Osteocyte (in vitro differentiated cells): ENCODE results near the gene ZNF609. TPM values are rescaled to one million over a fixed set of nuclear protein-coding genes. Genes with fewer than 3 reads are reported as not detected.
A peak's percentile ranks its signal among the peaks of the same experiment; 100 is the strongest.

Experiments
- DNase-seq: peaks from one replicate; pipeline ENCODE4 v3.0.0; 2021; ENCODE audit warnings: mixed read lengths; ENCODE audit not compliant: unreplicated experiment; ENCODE audit errors: extremely low spot score
- H3K27ac Mint-ChIP-seq: one replicate; pipeline ENCODE4 v1.8.0; 2021; ENCODE audit warnings: mild to moderate bottlenecking, mixed read lengths; ENCODE audit not compliant: unreplicated experiment
- H3K27me3 Mint-ChIP-seq: one replicate; pipeline ENCODE4 v1.8.0; 2021; ENCODE audit warnings: mixed read lengths; ENCODE audit not compliant: unreplicated experiment
- H3K36me3 Mint-ChIP-seq: one replicate; pipeline ENCODE4 v1.8.0; 2021; ENCODE audit warnings: mixed read lengths; ENCODE audit not compliant: unreplicated experiment
- H3K4me1 Mint-ChIP-seq: one replicate; pipeline ENCODE4 v1.8.0; 2021; ENCODE audit warnings: mixed read lengths; ENCODE audit not compliant: unreplicated experiment
- H3K4me3 Mint-ChIP-seq: one replicate; pipeline ENCODE4 v1.8.0; 2021; ENCODE audit warnings: mild to moderate bottlenecking, moderate library complexity, mixed read lengths; ENCODE audit not compliant: unreplicated experiment
- H3K9me3 Mint-ChIP-seq: one replicate; pipeline ENCODE4 v1.8.0; 2021; ENCODE audit warnings: mixed read lengths; ENCODE audit not compliant: unreplicated experiment
- total RNA-seq: library from RNA; stranded (reverse); gene quantifications from 2 replicates; pipeline ENCODE4 v1.2.1, GENCODE V29; 2021
- TF ChIP-seq, protein P1 (sequence below): fragments of 200-600 bp; sonication (generic); IDR thresholded peaks from 2 replicates; pipeline ENCODE4 v1.5.0; 2021; ENCODE audit warnings: antibody characterized with exemption, mild to moderate bottlenecking, moderate library complexity

ZNF609 gene
- total RNA-seq, 1 donor from 2014 or later = 31.7 TPM

DNA sequence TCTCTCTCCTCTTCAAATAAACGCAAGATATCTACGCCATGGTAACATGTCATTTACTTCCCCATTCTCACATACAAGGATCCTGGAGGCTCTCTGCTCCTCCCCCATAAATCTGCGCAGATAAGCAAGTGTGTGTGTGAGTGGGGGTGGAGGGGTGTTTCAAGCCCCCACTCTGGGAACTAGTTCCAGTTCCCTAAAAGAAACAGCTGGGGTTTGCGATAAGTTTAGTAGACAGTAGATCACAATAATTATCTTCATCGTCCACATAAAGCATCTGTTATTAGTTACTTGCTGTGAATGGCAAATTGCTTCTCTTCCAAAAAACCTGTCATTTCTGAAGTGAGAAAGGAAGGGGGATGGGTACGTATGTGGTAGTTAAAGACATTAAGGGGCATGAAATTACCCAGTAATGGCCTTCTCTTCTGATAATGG is 235.2 kb downstream of the ZNF609 start:
- DNase-seq = no peak
- H3K36me3 Mint-ChIP-seq = peaks cover 4% of the 10 kb centered on the region
- TF ChIP-seq, protein P1, sequence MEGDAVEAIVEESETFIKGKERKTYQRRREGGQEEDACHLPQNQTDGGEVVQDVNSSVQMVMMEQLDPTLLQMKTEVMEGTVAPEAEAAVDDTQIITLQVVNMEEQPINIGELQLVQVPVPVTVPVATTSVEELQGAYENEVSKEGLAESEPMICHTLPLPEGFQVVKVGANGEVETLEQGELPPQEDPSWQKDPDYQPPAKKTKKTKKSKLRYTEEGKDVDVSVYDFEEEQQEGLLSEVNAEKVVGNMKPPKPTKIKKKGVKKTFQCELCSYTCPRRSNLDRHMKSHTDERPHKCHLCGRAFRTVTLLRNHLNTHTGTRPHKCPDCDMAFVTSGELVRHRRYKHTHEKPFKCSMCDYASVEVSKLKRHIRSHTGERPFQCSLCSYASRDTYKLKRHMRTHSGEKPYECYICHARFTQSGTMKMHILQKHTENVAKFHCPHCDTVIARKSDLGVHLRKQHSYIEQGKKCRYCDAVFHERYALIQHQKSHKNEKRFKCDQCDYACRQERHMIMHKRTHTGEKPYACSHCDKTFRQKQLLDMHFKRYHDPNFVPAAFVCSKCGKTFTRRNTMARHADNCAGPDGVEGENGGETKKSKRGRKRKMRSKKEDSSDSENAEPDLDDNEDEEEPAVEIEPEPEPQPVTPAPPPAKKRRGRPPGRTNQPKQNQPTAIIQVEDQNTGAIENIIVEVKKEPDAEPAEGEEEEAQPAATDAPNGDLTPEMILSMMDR = no peak
- H3K9me3 Mint-ChIP-seq = no peaks in the 10 kb centered on the region
- no peaks in the 10 kb centered on the region for H3K27me3 Mint-ChIP-seq
- no peak overlapping the region for H3K27ac Mint-ChIP-seq
- no peak overlapping the region for H3K4me3 Mint-ChIP-seq
- peaks cover 44% of the 10 kb centered on the region for H3K4me1 Mint-ChIP-seq

GRCh38 chr15:64696481-64696880 is 236.1 kb downstream of the ZNF609 start:
- Mint-ChIP-seq H3K4me3 (no peak overlapping the region), H3K9me3 (no peaks in the 10 kb centered on the region), H3K4me1 (peaks cover 53% of the 10 kb centered on the region), H3K36me3 (peaks cover 4% of the 10 kb centered on the region), H3K27ac (no peak overlapping the region), H3K27me3 (no peaks in the 10 kb centered on the region)
- TF ChIP-seq, protein P1 = no peak
- no peak for DNase-seq

DNA sequence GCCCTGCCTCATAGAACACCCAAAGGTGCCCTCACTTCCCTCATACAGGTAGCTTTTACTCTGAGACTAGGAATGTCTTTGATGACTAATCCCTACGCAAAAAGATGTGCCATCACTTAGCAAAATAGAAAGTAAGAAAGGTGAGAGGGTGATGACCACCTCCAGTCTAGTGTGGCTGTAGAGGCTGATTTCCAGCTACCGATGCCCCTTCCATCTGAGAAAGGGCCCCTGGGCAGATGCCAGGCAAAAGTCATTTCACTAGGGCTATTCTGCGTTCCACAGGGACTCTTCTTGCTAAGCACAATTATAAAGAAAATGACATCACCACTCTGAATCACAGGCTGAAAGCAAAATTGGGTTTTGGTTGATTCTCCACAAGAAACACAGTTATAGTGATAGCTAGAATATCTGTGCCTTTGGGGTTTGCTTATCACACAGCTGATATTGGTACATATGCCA is 237.6 kb downstream of the ZNF609 start:
- H3K27ac Mint-ChIP-seq = peak overlapping the region; percentile 82
- H3K36me3 Mint-ChIP-seq = peaks cover 4% of the 10 kb centered on the region
- H3K4me3 Mint-ChIP-seq = no peak overlapping the region
- no peaks in the 10 kb centered on the region for H3K9me3 Mint-ChIP-seq
- TF ChIP-seq, protein P1 = no peak
- H3K4me1 Mint-ChIP-seq = peaks cover 61% of the 10 kb centered on the region
- no peak for DNase-seq
- no peaks in the 10 kb centered on the region for H3K27me3 Mint-ChIP-seq

DNA sequence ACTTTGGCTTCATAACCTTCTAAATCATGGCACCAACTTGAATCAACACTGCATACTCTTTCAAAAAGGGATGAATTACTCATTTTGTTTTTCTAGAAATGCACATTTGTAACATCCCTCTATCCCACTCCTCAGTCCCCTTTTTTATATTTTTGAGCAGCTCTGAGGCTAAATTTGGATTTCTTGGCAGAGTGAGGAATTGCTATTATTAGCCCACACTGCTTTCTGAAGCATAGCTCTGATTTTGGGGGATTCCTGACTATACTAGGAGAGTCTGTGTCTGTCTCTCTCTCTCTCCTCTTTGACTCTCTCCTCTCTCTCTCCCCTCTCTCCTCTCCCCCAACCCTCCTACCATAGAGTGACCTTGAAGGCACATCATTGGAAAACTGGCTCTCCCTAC is 238.4 kb downstream of the ZNF609 start:
- Mint-ChIP-seq H3K27ac (peak overlapping the region; percentile 82), H3K4me1 (peaks cover 67% of the 10 kb centered on the region), H3K27me3 (no peaks in the 10 kb centered on the region), H3K4me3 (peak overlapping the region; percentile 35), H3K36me3 (peaks cover 4% of the 10 kb centered on the region), H3K9me3 (no peaks in the 10 kb centered on the region)
- TF ChIP-seq, protein P1 = no peak
- DNase-seq = no peak

DNA sequence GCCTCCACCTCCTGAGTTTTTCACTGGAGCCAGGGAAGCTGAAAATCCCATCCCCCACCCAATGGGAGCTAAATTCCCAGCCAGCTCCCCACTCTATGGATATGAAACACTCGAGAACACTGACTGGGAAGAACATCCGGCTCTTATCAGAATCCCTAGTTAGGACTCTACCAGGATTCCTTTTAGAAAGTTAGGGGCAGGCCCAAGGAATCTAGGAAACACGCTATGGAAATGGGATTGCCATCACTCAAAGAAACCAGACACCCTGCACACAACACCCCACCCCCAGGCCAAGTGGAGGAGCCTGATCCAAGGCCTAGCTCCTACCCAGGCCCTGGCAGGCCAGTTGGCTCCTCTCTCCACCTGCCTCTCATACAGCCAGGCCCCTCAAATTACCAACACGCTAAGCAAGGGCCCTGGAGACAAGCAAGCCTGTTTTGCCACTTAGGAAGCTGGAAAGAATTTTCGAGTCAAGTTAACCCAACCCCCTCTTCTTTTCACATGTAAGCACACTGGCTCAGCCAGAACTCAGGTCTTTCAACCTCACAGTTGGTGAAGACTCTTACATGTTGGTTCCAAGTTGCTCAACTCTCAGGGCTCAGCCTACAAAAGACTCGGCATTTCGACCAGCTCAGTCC is 239.5 kb downstream of the ZNF609 start:
- Mint-ChIP-seq H3K27me3 (no peaks in the 10 kb centered on the region), H3K4me3 (peak overlapping the region; percentile 87), H3K9me3 (no peaks in the 10 kb centered on the region), H3K36me3 (peaks cover 4% of the 10 kb centered on the region), H3K27ac (peak overlapping the region; percentile 82), H3K4me1 (peaks cover 67% of the 10 kb centered on the region)
- TF ChIP-seq, protein P1 = no peak
- no peak for DNase-seq
